NT2/D1 (cell line): ENCODE results near the gene PTX3.

Experiments
- DNase-seq: peaks from one replicate; pipeline ENCODE4 v3.0.0-alpha.2; 2011; ENCODE audit warnings: low read depth, low spot score
- H3K27me3 ChIP-seq: 2 replicates; pipeline ENCODE4 v1.6.0; 2011; ENCODE audit warnings: mild to moderate bottlenecking; ENCODE audit not compliant: insufficient read length, insufficient read depth
- H3K36me3 ChIP-seq: 2 replicates; pipeline ENCODE4 v1.6.1; 2011; ENCODE audit warnings: mild to moderate bottlenecking, low read length, mixed read lengths; ENCODE audit not compliant: insufficient read depth, insufficient read length
- H3K4me1 ChIP-seq: 2 replicates; pipeline ENCODE4 v1.5.1; 2011; ENCODE audit not compliant: insufficient read depth, insufficient read length
- H3K4me3 ChIP-seq: 2 replicates; pipeline ENCODE4 v1.5.1; 2011; ENCODE audit warnings: low read depth; ENCODE audit not compliant: insufficient read length
- H3K9ac ChIP-seq: 2 replicates; pipeline ENCODE4 v1.6.0; 2011; ENCODE audit warnings: low read depth; ENCODE audit not compliant: insufficient read length
- H3K9me3 ChIP-seq: 2 replicates; pipeline ENCODE4 v1.5.1; 2011; ENCODE audit warnings: mild to moderate bottlenecking, low read length; ENCODE audit not compliant: insufficient read depth
- SUZ12 ChIP-seq: IDR thresholded peaks from 2 replicates; pipeline ENCODE4 v1.6.1; 2011; ENCODE audit not compliant: insufficient read length, insufficient read depth; ENCODE audit errors: extremely low read depth
- YY1 ChIP-seq: IDR thresholded peaks from 2 replicates; pipeline ENCODE4 v1.6.1; 2011; ENCODE audit not compliant: insufficient read length, insufficient read depth
- ZNF274 ChIP-seq: IDR thresholded peaks from 2 replicates; pipeline ENCODE4 v1.6.1; 2011; ENCODE audit warnings: mild to moderate bottlenecking, low read depth, low read length

Gene PTX3

DNA sequence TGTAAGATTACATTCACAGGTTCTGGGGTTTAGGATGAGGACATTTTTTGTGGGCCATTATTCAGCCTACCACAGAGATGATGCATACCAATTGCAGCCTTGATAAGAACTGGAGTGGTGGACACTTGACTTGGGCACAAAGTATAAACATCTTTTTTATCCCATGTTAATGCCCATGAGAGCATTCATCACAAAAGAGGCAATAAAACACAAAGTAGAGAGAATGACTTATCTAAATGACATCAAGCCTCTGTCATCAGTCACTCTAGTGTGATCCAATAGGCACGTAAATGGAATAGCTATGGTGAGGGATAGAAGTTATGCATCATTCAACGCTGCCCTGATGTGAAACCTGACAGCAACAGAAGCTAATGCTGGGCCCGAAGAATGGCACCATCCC lies 40.8 kb downstream of the PTX3 start:
- no peaks in the 10 kb centered on the region for H3K4me1 ChIP-seq
- no peak for DNase-seq
- TF ChIP-seq ZNF274 (no peak), SUZ12 (no peak), YY1 (no peak)
- no peaks in the 10 kb centered on the region for H3K36me3 ChIP-seq
- H3K9ac ChIP-seq, result no peak overlapping the region
- no peak overlapping the region for H3K4me3 ChIP-seq
- H3K9me3 ChIP-seq, result no peaks in the 10 kb centered on the region
- H3K27me3 ChIP-seq, result no peaks in the 10 kb centered on the region

- TF ChIP-seq SUZ12 (no peak), YY1 (no peak), ZNF274 (no peak)
These were observed 43.0 kb downstream of the PTX3 start for GRCh38 chr3:157479464-157480243.

GRCh38 chr3:157487339-157487738 lies 50.7 kb downstream of the PTX3 start:
- DNase-seq, result no peak

More at GRCh38 chr3:157479464-157480243, 43.0 kb downstream of the PTX3 start:
- DNase-seq, result no peak
- H3K9ac ChIP-seq, result no peak overlapping the region
- no peak overlapping the region for H3K4me3 ChIP-seq
- no peaks in the 10 kb centered on the region for H3K9me3 ChIP-seq
- H3K27me3 ChIP-seq, result no peaks in the 10 kb centered on the region
- no peaks in the 10 kb centered on the region for H3K4me1 ChIP-seq
- H3K36me3 ChIP-seq, result no peaks in the 10 kb centered on the region

GRCh38 chr3:157488144-157488543 lies 51.5 kb downstream of the PTX3 start:
- no peak for DNase-seq
- Histone ChIP-seq H3K4me3 (no peak overlapping the region), H3K9me3 (no peaks in the 10 kb centered on the region), H3K27me3 (no peaks in the 10 kb centered on the region), H3K9ac (no peak overlapping the region), H3K4me1 (no peaks in the 10 kb centered on the region), H3K36me3 (no peaks in the 10 kb centered on the region)
- no peak for TF ChIP-seq YY1
- no peak for TF ChIP-seq ZNF274
- TF ChIP-seq SUZ12, result no peak

More at GRCh38 chr3:157487339-157487738, 50.7 kb downstream of the PTX3 start:
- Histone ChIP-seq H3K9me3 (no peaks in the 10 kb centered on the region), H3K36me3 (no peaks in the 10 kb centered on the region), H3K9ac (no peak overlapping the region), H3K27me3 (no peaks in the 10 kb centered on the region), H3K4me1 (no peaks in the 10 kb centered on the region), H3K4me3 (no peak overlapping the region)
- TF ChIP-seq ZNF274, result no peak
- no peak for TF ChIP-seq YY1
- no peak for TF ChIP-seq SUZ12

DNA sequence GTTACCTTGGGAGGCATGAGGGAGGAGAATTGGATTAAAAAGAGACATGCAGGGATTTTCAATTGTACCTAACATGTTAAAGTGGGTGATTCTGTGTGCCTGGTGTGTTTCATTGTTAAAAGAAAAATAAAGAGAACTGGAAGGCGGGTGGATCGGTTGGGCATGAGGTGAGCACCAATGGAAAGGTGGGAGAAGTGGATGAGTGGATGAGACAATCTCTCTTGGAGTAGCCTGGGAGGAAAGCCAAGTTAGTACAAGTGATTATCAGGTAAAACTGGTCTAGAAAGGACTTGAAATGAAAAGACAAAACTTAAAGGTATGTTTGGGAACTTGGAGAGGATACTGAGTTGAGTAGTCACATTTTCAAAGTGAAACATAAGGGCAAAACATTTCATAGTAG lies 54.5 kb downstream of the PTX3 start:
- Histone ChIP-seq H3K4me1 (no peaks in the 10 kb centered on the region), H3K4me3 (no peak overlapping the region), H3K9me3 (no peaks in the 10 kb centered on the region), H3K9ac (no peak overlapping the region), H3K36me3 (no peaks in the 10 kb centered on the region), H3K27me3 (no peaks in the 10 kb centered on the region)
- no peak for DNase-seq
- TF ChIP-seq SUZ12, result no peak
- TF ChIP-seq YY1, result no peak
- no peak for TF ChIP-seq ZNF274
